GM15510 (cell line): Measurements from ENCODE around the gene ANO4.

Experiments
- POLR2A ChIP-seq: IDR thresholded peaks from 3 replicates; pipeline ENCODE4 v1.6.1; 2011; ENCODE audit warnings: borderline replicate concordance; ENCODE audit not compliant: insufficient read length; ENCODE audit errors: extremely low read depth

The ANO4 gene

GRCh38 chr12:100798286-100799160 lies 3.9 kb downstream of the ANO4 start:
- no peak for TF ChIP-seq POLR2A

- no peak for TF ChIP-seq POLR2A
Measured at GRCh38 chr12:100799770-100800169, 5.2 kb downstream of the ANO4 start.

GRCh38 chr12:100800723-100801122 lies 6.1 kb downstream of the ANO4 start:
- TF ChIP-seq POLR2A = no peak

GRCh38 chr12:100801320-100801719 lies 6.7 kb downstream of the ANO4 start:
- no peak for TF ChIP-seq POLR2A

GRCh38 chr12:100808777-100809176 lies 14.2 kb downstream of the ANO4 start:
- no peak for TF ChIP-seq POLR2A

DNA sequence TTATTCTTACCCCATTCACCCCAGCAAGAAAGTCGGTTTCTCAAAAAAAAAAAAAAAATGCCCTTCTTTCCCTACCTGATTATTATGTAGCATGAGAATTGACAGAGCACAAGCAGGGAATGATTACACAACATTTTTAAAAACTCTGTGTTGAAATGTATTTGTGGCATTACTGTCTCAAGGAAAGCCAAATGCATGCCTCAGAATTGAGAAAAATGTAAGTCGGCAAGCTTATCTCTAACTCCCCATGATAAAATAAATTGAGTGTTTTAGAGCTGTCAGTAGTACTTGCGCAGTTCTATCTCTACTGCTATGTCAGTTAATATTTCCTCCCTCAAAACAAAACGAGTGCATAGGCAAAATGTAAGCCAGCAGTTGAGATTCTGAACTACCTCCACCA lies 25.7 kb downstream of the ANO4 start:
- TF ChIP-seq POLR2A = no peak

- TF ChIP-seq POLR2A = no peak
Measured at GRCh38 chr12:100823963-100824362, 29.4 kb downstream of the ANO4 start.

GRCh38 chr12:100824476-100824875 lies 29.9 kb downstream of the ANO4 start:
- no peak for TF ChIP-seq POLR2A

DNA sequence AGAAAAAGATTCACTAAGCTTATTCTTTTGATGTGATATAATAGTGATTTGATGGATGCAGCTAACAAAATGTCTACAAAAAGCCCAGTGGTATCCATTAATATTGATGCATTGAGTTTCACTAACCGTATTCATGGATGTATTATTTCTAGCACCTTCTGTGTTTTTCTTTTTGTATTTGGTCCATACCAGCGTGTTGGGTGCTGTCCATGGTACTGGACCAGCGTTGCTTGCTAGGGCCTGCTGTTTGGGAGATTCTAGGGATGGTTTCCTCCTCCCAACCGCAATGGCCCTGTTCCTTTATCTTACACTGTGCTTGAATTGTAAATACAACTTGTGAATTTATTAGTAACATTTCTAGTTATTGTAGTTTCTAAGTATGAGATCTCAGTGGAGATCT lies 31.7 kb downstream of the ANO4 start:
- no peak for TF ChIP-seq POLR2A

DNA sequence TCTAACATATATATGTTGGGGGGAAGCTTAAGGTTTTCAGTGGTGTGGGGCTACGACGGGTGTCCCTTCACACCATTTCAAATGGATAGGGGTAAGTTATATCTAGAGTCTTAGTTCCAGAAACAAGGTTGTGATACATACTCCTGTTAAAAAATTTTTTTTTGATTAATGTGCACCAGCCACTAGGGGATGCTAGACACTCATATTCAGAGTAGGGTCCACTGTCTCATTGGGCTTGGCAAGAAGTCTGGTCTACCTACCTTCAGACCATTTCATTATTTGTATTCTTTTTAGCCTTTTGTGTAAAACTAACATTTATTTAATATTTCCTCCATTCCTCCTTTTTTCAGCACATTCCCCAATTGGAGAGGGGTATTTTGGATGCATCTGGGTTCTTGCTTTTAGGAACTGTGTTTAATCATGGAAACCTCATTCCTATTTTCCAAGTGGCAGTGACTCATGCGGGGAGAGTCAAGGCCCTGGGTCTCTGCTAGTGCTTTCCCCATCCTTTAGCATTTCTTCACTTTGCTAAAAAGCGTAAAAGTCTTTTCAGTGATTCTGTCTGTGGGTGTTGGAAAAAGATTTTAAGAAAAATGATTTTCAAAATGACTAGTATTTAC lies 33.4 kb downstream of the ANO4 start:
- no peak for TF ChIP-seq POLR2A

GRCh38 chr12:100830003-100830795 lies 35.6 kb downstream of the ANO4 start:
- no peak for TF ChIP-seq POLR2A

DNA sequence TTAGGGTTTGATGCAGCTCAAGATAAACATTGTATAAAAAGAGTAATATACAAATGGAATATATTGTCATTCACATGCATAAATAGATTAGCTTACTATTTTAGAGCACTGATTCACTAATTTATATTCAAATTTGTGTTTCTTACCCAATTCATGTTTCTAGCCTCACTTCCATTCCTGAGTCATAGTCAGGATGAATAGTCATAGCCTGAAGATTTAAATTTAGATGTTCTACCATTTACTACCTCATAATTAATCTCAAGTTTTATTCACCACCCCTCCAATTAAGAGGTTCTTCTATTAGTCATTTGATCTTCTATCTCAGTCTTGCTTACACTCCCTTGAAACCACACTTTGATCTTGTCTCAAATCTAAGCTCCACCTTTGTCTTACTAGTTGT lies 38.7 kb downstream of the ANO4 start:
- TF ChIP-seq POLR2A = no peak

- TF ChIP-seq POLR2A = no peak
Measured at GRCh38 chr12:100840748-100841147, 46.2 kb downstream of the ANO4 start.

DNA sequence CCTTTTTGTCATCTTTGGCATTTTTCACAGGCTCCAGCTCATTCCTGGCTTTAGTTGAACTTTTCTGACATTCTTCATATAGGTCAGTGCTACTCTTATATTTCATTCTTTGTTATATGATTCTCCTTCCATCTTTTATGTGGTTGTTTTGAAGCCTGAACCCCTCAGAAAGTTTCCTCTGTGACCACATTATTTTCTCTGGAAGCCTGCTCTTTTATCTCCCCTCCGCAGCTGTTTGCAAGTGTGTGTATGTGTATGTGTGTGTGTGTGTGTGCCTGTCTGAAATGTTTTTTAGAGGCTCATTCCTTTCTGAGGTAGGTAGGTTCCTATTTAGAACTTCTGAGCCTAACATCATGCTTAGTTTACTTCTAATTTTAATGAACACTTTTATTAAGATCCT lies 47.6 kb downstream of the ANO4 start:
- TF ChIP-seq POLR2A = no peak

DNA sequence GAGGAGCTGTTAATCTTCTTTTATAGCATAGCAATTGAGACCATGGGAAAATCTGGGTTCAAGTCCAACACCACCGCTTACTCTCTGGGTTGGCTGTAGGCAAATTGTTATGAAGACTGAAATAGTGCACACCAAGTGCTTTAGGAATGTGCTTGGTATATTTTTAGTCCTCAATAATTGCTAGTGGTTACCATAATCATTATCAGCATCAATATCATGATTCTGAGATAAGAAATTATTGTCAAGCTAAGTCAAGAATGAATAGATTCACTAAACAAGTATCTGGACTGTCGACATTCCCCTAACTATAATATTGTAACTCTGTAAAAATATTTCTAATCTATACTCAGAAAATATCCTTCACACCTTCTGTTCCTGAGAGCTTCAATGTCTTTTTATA lies 48.5 kb downstream of the ANO4 start:
- TF ChIP-seq POLR2A = no peak
